Keratinocyte (primary cell): ENCODE results near the gene LILRB2.

ENCODE experiments used
- EZH2 ChIP-seq: IDR thresholded peaks from one replicate; pipeline ENCODE4 v1.6.1; 2012; ENCODE audit warnings: inconsistent platforms, mild to moderate bottlenecking, low read length, moderate library complexity
- TF ChIP-seq, protein P1 (sequence below), 3 experiments: IDR thresholded peaks in 1 of 3; conservative IDR thresholded peaks in 1 of 3; optimal IDR thresholded peaks in 1 of 3; 2 replicates in 2 of 3; 3 replicates in 1 of 3; pipeline versions ENCODE3 to v1.5.1; 2011; ENCODE audit warnings: low read length in 3 of 3, mild to moderate bottlenecking in 3 of 3, moderate library complexity in 2 of 3, control low read depth in 1 of 3, inconsistent platforms in 1 of 3; ENCODE audit not compliant: insufficient read depth in 2 of 3; ENCODE audit errors: extremely low read depth in 1 of 3

DNA sequence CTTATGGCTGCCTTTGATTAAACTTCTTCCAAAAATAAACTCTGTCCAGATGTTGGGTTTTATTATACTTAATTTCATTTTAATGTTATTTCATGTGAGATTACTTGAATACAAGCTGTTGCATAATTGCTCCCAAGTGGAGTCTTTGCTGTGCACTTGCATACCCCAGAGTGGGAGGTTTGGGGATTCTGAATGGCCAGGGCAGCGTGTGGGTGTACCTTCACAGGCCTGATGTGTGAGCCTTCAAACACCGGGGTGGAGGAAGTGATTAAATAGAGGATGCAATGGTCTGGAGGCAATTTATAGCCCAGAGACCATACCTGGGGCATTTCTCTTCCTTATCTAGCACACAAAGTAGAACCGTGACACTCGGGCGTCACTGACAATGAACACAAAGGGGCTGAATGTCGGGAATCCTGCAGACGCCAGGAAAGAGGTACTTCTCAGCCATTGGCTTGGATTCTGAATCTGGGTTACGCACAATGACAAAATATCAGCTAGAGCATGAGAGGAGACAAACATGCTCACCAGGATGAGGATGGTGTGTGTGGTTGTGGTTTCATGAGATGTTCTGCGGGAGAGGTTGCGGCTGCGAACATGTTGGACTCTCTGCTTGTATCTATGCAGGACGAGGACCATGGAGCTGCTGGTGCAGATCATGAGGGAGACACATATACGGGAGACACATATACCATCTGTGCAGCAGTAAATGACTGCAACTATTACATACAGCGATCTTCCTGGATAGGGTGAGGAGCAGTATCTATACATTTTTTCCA, 39.2 kb upstream of the LILRB2 start:
- TF ChIP-seq, protein P1, sequence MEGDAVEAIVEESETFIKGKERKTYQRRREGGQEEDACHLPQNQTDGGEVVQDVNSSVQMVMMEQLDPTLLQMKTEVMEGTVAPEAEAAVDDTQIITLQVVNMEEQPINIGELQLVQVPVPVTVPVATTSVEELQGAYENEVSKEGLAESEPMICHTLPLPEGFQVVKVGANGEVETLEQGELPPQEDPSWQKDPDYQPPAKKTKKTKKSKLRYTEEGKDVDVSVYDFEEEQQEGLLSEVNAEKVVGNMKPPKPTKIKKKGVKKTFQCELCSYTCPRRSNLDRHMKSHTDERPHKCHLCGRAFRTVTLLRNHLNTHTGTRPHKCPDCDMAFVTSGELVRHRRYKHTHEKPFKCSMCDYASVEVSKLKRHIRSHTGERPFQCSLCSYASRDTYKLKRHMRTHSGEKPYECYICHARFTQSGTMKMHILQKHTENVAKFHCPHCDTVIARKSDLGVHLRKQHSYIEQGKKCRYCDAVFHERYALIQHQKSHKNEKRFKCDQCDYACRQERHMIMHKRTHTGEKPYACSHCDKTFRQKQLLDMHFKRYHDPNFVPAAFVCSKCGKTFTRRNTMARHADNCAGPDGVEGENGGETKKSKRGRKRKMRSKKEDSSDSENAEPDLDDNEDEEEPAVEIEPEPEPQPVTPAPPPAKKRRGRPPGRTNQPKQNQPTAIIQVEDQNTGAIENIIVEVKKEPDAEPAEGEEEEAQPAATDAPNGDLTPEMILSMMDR (optimal IDR thresholded peaks at IDR 0.05 in 1 of 3, IDR thresholded peaks at IDR 0.05 in 1 of 3, conservative IDR thresholded peaks at IDR 0.05 in 1 of 3; ENCODE audit: extremely low read depth in 1 of 3, insufficient read depth in 2 of 3, low read length in 3 of 3) = no peak
- TF ChIP-seq EZH2 = no peak
